ENCODE results near the gene PBX2.
"Not testable (repeated sequence)": the region's sequence is repeated elsewhere in the genome, so short reads cannot be mapped to it uniquely, and the experiment has no call there.

PBX2 gene

GRCh38 chr6:32203426-32204267 is 13.6 kb upstream of the PBX2 start:
- no peak for DNase-seq (ENCODE audit: low read depth)

GRCh38 chr6:32202186-32202585 is 12.2 kb upstream of the PBX2 start:
- DNase-seq (ENCODE audit: low read depth) = no peak

GRCh38 chr6:32200711-32201475 is 10.9 kb upstream of the PBX2 start:
- no peak for DNase-seq (ENCODE audit: low read depth)

GRCh38 chr6:32198866-32199265 is 8.9 kb upstream of the PBX2 start:
- DNase-seq (ENCODE audit: low read depth) = no peak

- DNase-seq (ENCODE audit: low read depth) = no peak
These were observed 8.3 kb upstream of the PBX2 start for GRCh38 chr6:32198345-32198696.

- DNase-seq (ENCODE audit: low read depth) = no peak
These were observed 6.9 kb upstream of the PBX2 start for GRCh38 chr6:32196682-32197616.

GRCh38 chr6:32195902-32196681 is 6.1 kb upstream of the PBX2 start:
- peak; percentile 63 for DNase-seq (ENCODE audit: low read depth)

GRCh38 chr6:32195652-32195901 is 5.6 kb upstream of the PBX2 start:
- DNase-seq (ENCODE audit: low read depth) = peak; percentile 100

- DNase-seq (ENCODE audit: low read depth) = no peak
These were observed 5.0 kb upstream of the PBX2 start for GRCh38 chr6:32194825-32195651.

GRCh38 chr6:32194388-32194787 is 4.4 kb upstream of the PBX2 start:
- DNase-seq (ENCODE audit: low read depth) = no peak

- DNase-seq (ENCODE audit: low read depth) = not testable (repeated sequence)
These were observed 3.1 kb upstream of the PBX2 start for GRCh38 chr6:32193096-32193495.

GRCh38 chr6:32192608-32193039 is 2.6 kb upstream of the PBX2 start, which contains the start of gene GPSM3:
Gene GPSM3 (minus strand): TSS chr6:32192643. CDS start chr6:32192513, 130 bp downstream.
- DNase-seq (ENCODE audit: low read depth) = no peak

- no peak for DNase-seq (ENCODE audit: low read depth)
These were observed 1.9 kb upstream of the PBX2 start for GRCh38 chr6:32191696-32192607.

- no peak for DNase-seq (ENCODE audit: low read depth)
These were observed 1.1 kb upstream of the PBX2 start for GRCh38 chr6:32190911-32191677.

- no peak for DNase-seq (ENCODE audit: low read depth)
These were observed 304 bp downstream of the PBX2 start for GRCh38 chr6:32189742-32190053.

GRCh38 chr6:32189069-32189741 is 797 bp downstream of the PBX2 start:
- DNase-seq (ENCODE audit: low read depth) = no peak

GRCh38 chr6:32188381-32189068 is 1.5 kb downstream of the PBX2 start:
- no peak for DNase-seq (ENCODE audit: low read depth)

Measured in activated T-cell treated with anti-CD3 and anti-CD28 coated beads for 48 hours (primary cell).